WTC11 (cell line): ENCODE data around the gene RHOT1.

Source experiments
- CREB1 ChIP-seq: sonication (generic); formaldehyde crosslinking; IDR thresholded peaks from 2 replicates; pipeline ENCODE4 v1.8.0; 2023; ENCODE audit warnings: mild to moderate bottlenecking, missing genetic modification reagents
- CTCF ChIP-seq: fragments of 200-600 bp; IDR thresholded peaks from 2 replicates; pipeline ENCODE4 v1.8.0; 2022; ENCODE audit warnings: antibody characterized with exemption
- ESRRA ChIP-seq: sonication (generic); formaldehyde crosslinking; IDR thresholded peaks from 2 replicates; pipeline ENCODE4 v1.8.1; 2022; ENCODE audit warnings: mild to moderate bottlenecking, missing genetic modification reagents, borderline replicate concordance
- GABPB1 ChIP-seq: sonication (generic); formaldehyde crosslinking; IDR thresholded peaks from 2 replicates; pipeline ENCODE4 v1.8.1; 2023; ENCODE audit warnings: mild to moderate bottlenecking, missing genetic modification reagents
- GTF2I ChIP-seq: fragments of 250-450 bp; sonication (Bioruptor Pico); conservative IDR thresholded peaks from 2 replicates; pipeline ENCODE4 v1.4.0; 2021; ENCODE audit warnings: mild to moderate bottlenecking
- JUN ChIP-seq: sonication (generic); formaldehyde crosslinking; IDR thresholded peaks from 2 replicates; pipeline ENCODE4 v1.8.0; 2023; ENCODE audit warnings: mild to moderate bottlenecking, missing genetic modification reagents
- MAX ChIP-seq: sonication (generic); formaldehyde crosslinking; IDR thresholded peaks from 2 replicates; pipeline ENCODE4 v1.8.0; 2022; ENCODE audit warnings: mild to moderate bottlenecking, missing genetic modification reagents
- NR3C1 ChIP-seq: sonication (generic); formaldehyde crosslinking; conservative IDR thresholded peaks from 2 replicates; pipeline ENCODE4 v1.8.1; 2023; ENCODE audit warnings: low read depth, mild to moderate bottlenecking, missing genetic modification reagents
- SP1 ChIP-seq: sonication (generic); formaldehyde crosslinking; conservative IDR thresholded peaks from 2 replicates; pipeline ENCODE4 v1.8.1; 2022; ENCODE audit warnings: missing genetic modification reagents
- TCF7 ChIP-seq: sonication (generic); formaldehyde crosslinking; IDR thresholded peaks from 2 replicates; pipeline ENCODE4 v1.8.0; 2022; ENCODE audit warnings: mild to moderate bottlenecking, low read depth, missing genetic modification reagents, moderate library complexity
- USF2 ChIP-seq: sonication (generic); formaldehyde crosslinking; IDR thresholded peaks from 2 replicates; pipeline ENCODE4 v1.8.1; 2023; ENCODE audit warnings: mild to moderate bottlenecking, missing genetic modification reagents, moderate library complexity
- TF ChIP-seq, protein P1 (sequence below): sonication (generic); formaldehyde crosslinking; conservative IDR thresholded peaks from 2 replicates; pipeline ENCODE4 v1.8.1; 2022; ENCODE audit warnings: mild to moderate bottlenecking, missing genetic modification reagents
- TF ChIP-seq, protein P2 (sequence below): sonication (generic); formaldehyde crosslinking; IDR thresholded peaks from 2 replicates; pipeline ENCODE4 v1.8.0; 2022; ENCODE audit warnings: missing genetic modification reagents
- TF ChIP-seq, protein P3 (sequence below): sonication (generic); formaldehyde crosslinking; IDR thresholded peaks from 2 replicates; pipeline ENCODE4 v1.8.1; 2023; ENCODE audit warnings: mild to moderate bottlenecking, missing genetic modification reagents, moderate library complexity

GRCh38 chr17:32142038-32142856 lies at the start of gene RHOT1:
- no peak; the same call in 1 of the 2 replicates for TF ChIP-seq MAX (CRISPR knock-in tag)
- TF ChIP-seq JUN (CRISPR knock-in tag): 0 out of 2 replicates have a peak, but pooled peaks have one; percentile 22
- TF ChIP-seq GTF2I: no peak
- no peak for TF ChIP-seq CTCF
- TF ChIP-seq, protein P1, sequence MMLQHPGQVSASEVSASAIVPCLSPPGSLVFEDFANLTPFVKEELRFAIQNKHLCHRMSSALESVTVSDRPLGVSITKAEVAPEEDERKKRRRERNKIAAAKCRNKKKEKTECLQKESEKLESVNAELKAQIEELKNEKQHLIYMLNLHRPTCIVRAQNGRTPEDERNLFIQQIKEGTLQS (CRISPR knock-in tag): no peak
- peak; percentile 47 for TF ChIP-seq SP1
- peak; percentile 32; the same call in 1 of the 2 replicates for TF ChIP-seq USF2 (CRISPR knock-in tag)
- TF ChIP-seq, protein P2, sequence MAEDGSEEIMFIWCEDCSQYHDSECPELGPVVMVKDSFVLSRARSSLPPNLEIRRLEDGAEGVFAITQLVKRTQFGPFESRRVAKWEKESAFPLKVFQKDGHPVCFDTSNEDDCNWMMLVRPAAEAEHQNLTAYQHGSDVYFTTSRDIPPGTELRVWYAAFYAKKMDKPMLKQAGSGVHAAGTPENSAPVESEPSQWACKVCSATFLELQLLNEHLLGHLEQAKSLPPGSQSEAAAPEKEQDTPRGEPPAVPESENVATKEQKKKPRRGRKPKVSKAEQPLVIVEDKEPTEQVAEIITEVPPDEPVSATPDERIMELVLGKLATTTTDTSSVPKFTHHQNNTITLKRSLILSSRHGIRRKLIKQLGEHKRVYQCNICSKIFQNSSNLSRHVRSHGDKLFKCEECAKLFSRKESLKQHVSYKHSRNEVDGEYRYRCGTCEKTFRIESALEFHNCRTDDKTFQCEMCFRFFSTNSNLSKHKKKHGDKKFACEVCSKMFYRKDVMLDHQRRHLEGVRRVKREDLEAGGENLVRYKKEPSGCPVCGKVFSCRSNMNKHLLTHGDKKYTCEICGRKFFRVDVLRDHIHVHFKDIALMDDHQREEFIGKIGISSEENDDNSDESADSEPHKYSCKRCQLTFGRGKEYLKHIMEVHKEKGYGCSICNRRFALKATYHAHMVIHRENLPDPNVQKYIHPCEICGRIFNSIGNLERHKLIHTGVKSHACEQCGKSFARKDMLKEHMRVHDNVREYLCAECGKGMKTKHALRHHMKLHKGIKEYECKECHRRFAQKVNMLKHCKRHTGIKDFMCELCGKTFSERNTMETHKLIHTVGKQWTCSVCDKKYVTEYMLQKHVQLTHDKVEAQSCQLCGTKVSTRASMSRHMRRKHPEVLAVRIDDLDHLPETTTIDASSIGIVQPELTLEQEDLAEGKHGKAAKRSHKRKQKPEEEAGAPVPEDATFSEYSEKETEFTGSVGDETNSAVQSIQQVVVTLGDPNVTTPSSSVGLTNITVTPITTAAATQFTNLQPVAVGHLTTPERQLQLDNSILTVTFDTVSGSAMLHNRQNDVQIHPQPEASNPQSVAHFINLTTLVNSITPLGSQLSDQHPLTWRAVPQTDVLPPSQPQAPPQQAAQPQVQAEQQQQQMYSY (CRISPR knock-in tag): no peak
- TF ChIP-seq, protein P3, sequence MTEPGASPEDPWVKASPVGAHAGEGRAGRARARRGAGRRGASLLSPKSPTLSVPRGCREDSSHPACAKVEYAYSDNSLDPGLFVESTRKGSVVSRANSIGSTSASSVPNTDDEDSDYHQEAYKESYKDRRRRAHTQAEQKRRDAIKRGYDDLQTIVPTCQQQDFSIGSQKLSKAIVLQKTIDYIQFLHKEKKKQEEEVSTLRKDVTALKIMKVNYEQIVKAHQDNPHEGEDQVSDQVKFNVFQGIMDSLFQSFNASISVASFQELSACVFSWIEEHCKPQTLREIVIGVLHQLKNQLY (CRISPR knock-in tag): no peak
- TF ChIP-seq TCF7 (CRISPR knock-in tag): no peak
- no peak for TF ChIP-seq GABPB1 (CRISPR knock-in tag)
- no peak for TF ChIP-seq NR3C1 (CRISPR knock-in tag)
- TF ChIP-seq ESRRA (CRISPR knock-in tag): no peak
- TF ChIP-seq CREB1: no peak
